ENCODE measurements around the gene ZNF354C. TPM values are rescaled to one million over a fixed set of nuclear protein-coding genes. Genes with fewer than 3 reads are reported as not detected.
"Not testable (repeated sequence)": the region's sequence is repeated elsewhere in the genome, so short reads cannot be mapped to it uniquely, and the experiment has no call there.

ZNF354C gene
- total RNA-seq: 1 to 10 TPM; 5.7 to 6.1 TPM

GRCh38 chr5:179060116-179061008 is at the start of gene ZNF354C:
Gene ZNF354C (plus strand): TSS chr5:179060373. CDS start chr5:179062069, 1,696 bp downstream.
- ChIA-PET POLR2A (interaction anchor here (0.6 to 1.7 kb wide), 3 partner anchors 201 to 534 kb away, joined by 5 to 6 read pairs (median 6); partner anchors contain the start of genes ZNF354A and ZNF354B), CTCF (interaction anchor here (0.6 to 1.4 kb wide), 3 partner anchors 36 to 552 kb away, joined by 3 to 4 read pairs (median 4); no protein-coding TSS in a partner anchor)

DNA sequence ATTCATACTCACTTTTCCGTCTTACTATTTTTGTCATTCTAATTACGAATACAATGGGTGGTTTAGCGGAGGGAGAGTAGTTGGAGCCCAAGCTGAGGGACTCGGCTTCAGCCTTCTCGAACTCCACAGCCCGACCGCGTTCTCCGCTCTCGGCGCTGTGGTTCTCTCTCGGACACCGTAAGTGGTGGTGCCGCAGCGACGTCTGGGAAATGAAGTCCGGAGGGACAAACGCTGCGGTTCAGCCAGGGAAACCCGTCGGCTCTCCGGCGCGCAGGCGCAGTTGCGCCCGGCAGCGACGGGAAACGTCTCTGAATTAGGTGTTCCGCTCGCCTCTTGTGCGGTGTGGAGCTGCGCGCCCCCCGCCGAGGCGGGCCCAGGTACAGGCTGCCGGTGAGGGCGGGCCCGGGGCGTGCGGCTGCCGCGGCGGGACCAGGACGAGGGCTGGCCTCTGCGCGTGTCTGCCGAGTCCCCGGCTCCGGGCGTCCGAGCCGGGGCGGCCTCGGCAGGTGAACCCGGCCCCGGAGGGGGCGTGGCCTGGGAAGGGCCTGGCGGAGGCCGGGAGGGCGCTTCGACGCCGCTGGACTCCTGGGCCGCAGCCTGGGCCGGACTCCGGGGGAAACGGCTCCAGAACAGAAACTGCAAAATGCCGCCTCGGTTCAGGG is 36.5 kb upstream of the ZNF354C start, which contains the start of gene ZNF879:
ZNF879 (plus strand) TSS at position 277 of the 662 bp plus-strand sequence. CDS start 1,201 bp downstream, outside the sequence.
- ChIA-PET POLR2A (interaction anchor here (0.6 to 1.1 kb wide), 2 partner anchors 9 to 19 kb away, joined by 6 to 9 read pairs; no protein-coding TSS in a partner anchor), CTCF (interaction anchor here (2.0 kb wide), 1 partner anchor 36 kb away, joined by 4 read pairs; the partner anchor contains the start of gene ZNF354C)

DNA sequence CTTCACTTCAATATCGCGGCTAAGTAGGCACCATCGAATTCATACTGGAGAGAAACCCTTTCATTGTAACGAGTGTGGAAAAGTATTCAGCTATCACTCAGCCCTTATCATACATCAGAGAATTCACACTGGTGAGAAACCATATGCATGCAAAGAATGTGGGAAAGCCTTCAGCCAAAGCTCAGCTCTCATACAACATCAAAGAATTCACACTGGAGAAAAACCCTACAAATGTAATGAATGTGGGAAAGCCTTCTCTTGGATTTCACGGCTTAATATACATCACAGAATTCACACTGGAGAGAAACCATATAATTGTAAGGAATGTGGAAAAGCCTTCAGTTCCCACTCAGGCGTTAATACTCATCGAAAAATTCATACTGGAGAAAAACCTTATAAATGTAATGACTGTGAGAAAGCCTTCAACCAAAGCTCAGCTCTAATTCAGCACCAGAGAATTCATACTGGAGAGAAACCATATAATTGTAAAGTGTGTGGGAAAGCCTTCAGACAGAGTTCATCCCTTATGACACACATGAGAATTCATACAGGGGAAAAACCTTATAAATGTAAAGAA is 27.1 kb upstream of the ZNF354C start:
- ChIA-PET POLR2A (interaction anchor here (1.3 kb wide), 1 partner anchor 9 kb away, joined by 6 read pairs; no protein-coding TSS in a partner anchor), CTCF (interaction anchor here (0.6 kb wide), 1 partner anchor 14 kb away, joined by 4 read pairs; no protein-coding TSS in a partner anchor)

- ChIA-PET CTCF (no interaction called here), POLR2A (no interaction called here)
Measured at GRCh38 chr5:179044765-179045164, 15.4 kb upstream of the ZNF354C start.

- POLR2A ChIA-PET: no interaction called here
- CTCF ChIA-PET: no interaction called here
Measured at GRCh38 chr5:179051784-179052183, 8.4 kb upstream of the ZNF354C start.

DNA sequence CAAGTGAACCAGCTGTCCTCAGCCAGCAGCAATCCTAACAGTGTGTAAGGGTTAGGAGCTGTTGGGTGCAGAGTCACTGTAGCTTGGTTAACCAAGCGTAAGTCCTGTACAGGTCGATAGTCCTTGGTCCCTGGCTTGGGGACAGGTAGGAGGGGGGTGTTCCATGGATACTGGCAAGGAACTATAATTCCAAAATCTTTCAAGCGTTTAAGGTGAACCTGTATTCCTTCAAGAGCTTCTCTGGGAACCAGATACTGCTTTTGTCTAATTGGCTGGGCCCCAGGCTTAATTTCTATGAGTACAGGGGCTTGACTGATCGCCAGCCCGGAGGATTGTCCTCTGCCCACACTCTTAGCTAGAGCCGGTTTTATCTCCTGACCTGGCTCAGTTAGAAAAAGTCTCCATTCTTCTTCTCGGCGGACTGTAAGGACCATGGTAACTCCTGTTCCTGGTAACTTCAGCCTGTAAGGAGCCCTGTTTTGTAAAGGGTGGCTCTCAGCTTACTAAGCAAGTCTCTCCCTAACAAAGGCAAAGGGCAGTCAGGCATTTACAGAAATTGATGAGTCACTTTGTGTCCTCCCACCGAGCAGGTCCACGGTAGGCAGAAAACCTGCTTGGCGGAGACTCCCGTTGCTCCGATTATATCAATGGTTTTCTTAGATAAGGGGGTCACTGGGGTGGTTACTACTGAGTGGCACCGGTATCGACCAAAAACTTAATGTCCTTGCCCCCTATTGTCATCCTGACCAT is 6.0 kb upstream of the ZNF354C start:
- ChIA-PET POLR2A (no interaction called here), CTCF (no interaction called here)

- ChIA-PET CTCF (no interaction called here), POLR2A (no interaction called here)
Measured at GRCh38 chr5:179054876-179055275, 5.3 kb upstream of the ZNF354C start.

GRCh38 chr5:179055436-179055835 is 4.7 kb upstream of the ZNF354C start:
- POLR2A ChIA-PET: no interaction called here
- CTCF ChIA-PET: no interaction called here

GRCh38 chr5:179055841-179056240 is 4.3 kb upstream of the ZNF354C start:
- ChIA-PET CTCF (no interaction called here), POLR2A (no interaction called here)

DNA sequence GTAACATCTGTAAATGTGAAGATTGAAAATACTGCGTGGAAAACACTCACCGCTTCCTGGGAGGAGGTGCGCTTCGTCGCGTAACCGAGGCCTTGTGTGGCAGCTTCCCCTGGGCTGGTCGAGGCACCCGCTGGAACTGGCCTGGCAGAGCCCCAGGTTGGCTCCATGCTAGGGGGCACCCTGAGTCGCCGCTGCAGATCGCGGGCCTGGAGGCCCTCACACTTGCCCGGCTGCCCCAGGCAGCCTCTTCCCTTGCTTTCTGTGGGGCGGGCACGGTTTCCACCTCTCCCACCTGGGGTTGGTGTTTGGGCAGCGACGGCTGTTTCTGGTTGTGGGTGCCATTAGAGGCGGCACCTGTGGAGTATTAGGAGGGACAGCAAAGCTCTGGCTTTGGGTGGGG is 852 bp downstream of the ZNF354C start:
- POLR2A ChIA-PET: interaction anchor here (0.6 to 1.7 kb wide), 2 partner anchors 331 to 533 kb away, joined by 5 to 6 read pairs; partner anchors contain the start of gene ZNF354A
- CTCF ChIA-PET: interaction anchor here (1.4 kb wide), 1 partner anchor 106 kb away, joined by 3 read pairs; no protein-coding TSS in a partner anchor

DNA sequence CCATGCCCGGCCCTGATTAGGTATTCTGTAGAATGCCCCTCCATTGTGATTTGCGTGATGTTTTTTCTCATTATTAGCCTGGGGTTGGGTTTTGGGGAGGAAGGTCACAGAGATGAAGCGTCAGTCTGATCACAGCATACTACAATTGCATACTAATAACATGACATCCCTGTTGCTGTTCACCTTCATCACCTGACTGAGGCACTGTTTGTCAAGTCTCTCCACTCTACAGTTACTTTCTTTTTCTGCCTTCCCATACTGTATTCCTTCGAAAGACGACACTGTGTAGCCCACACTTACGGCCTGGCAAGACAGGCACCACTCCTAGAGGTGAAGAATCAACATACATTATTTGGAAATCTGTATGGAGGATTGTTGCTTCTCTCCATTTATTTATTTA is 5.5 kb downstream of the ZNF354C start:
- CTCF ChIA-PET: no interaction called here
- POLR2A ChIA-PET: no interaction called here

GRCh38 chr5:179079165-179079987 is 19.2 kb downstream of the ZNF354C start:
- ChIA-PET POLR2A (no interaction called here), CTCF (no interaction called here)

DNA sequence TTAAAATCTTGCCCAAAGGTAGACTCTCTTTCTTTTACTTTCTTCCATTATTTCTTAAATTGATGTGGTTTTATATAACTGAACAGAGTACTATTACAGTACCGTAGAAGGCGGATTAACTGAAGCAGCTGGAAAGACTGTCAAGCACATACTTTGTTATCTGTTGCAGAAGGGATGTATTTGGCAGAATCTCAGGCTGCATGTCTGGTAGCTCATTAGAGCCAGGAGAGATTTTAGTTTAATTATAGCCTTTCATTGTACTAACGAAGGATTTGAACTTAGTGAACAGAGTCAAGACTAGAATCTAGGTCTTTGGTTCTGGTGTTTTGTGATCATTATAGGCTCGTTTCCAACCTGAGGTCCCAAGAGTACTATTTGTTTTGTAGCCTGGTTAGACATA is 20.6 kb downstream of the ZNF354C start:
- POLR2A ChIA-PET: interaction anchor here (0.6 kb wide), 1 partner anchor 1780 kb away, joined by 3 read pairs; no protein-coding TSS in a partner anchor
- CTCF ChIA-PET: no interaction called here

GRCh38 chr5:179089502-179089901 is 29.3 kb downstream of the ZNF354C start:
- POLR2A ChIA-PET: no interaction called here
- CTCF ChIA-PET: no interaction called here

GRCh38 chr5:179101282-179101681 is 41.1 kb downstream of the ZNF354C start:
- POLR2A ChIA-PET, CTCF ChIA-PET: not testable (repeated sequence)

- CTCF ChIA-PET: interaction anchor here (0.5 kb wide), 1 partner anchor 141 kb away, joined by 6 read pairs; no protein-coding TSS in a partner anchor
Measured at GRCh38 chr5:179110528-179110927, 50.4 kb downstream of the ZNF354C start.

DNA sequence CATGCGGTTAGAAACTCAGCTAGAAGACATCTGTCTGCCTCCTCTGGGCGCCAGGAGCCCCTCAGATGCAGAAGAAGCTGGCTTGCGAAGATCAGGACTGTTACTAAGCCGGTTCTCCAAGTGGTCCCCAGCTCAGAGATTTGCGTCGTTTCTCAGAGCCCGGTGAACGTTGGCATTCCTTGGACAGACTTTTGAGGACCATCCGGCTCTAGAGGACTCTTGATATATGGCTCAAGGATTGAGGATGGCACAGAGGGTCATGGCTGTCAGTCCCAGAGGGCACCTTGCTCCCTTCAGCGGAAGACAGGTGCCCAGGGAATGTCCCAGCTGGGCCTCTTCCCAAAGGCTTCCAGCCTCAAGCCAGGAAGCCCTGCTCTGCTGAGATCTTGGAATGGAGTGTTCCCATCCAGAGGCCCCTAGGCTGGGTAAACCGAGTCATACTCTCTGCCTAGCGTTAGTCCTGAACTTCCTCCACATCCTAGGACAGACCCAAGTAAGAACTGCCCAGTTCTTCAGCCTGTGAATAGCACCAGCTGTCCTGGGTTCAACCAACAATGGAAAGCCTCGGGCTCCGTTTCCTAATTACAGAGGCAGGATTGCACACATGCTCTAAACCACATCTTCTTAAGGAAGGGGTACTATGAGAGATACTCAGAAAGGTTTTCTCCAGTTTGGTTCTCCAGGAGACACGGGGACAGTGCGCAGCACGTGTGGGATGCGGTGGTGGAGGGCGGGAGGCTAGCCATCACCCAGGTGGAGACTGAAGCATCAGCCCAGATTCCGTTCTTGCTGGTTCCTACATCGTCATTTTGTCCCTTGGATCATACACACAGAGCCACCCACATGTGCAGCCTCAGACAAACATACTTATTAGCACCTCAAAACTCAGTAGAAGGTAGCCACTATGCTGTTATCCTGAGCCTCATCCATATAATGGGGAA is 51.4 kb downstream of the ZNF354C start:
- ChIA-PET CTCF (no interaction called here), POLR2A (no interaction called here)

More at GRCh38 chr5:179110528-179110927, 50.4 kb downstream of the ZNF354C start:
- POLR2A ChIA-PET: no interaction called here

Data from activated CD8-positive, alpha-beta memory T cell treated with anti-CD3 and anti-CD28 coated beads for 36 hours (primary cell).